Dendritic cell treated with granulocyte-macrophage colony-stimulating factor and Interleukin-4, amounts not matched to agents 40 ng/mL and 50 ng/mL, for 4 days (primary cell): ENCODE measurements around the gene FOXP1.
A peak's percentile ranks its signal among the peaks of the same experiment; 100 is the strongest.

Source experiments
- H3K27ac Mint-ChIP-seq: one replicate; pipeline ENCODE4 v1.8.0; 2022; ENCODE audit warnings: mild to moderate bottlenecking, mixed read lengths
- H3K27me3 Mint-ChIP-seq: one replicate; pipeline ENCODE4 v1.8.0; 2022; ENCODE audit warnings: mild to moderate bottlenecking, mixed read lengths
- H3K36me3 Mint-ChIP-seq: one replicate; pipeline ENCODE4 v1.8.0; 2022; ENCODE audit warnings: low read depth, mixed read lengths
- H3K4me1 Mint-ChIP-seq: one replicate; pipeline ENCODE4 v1.8.0; 2022; ENCODE audit warnings: low read depth, mixed read lengths
- H3K4me3 Mint-ChIP-seq: one replicate; pipeline ENCODE4 v1.8.0; 2022; ENCODE audit warnings: mild to moderate bottlenecking, moderate library complexity, mixed read lengths
- H3K9me3 Mint-ChIP-seq: one replicate; pipeline ENCODE4 v1.8.0; 2022; ENCODE audit warnings: mixed read lengths
- intact Hi-C: fragments of 100-400 bp; cut with micrococcal nuclease; formaldehyde crosslinking; loops from one replicate; pipeline ENCODE4 v1.15.0; 2022

The FOXP1 gene

GRCh38 chr3:71497971-71498444 is 85.5 kb downstream of the FOXP1 start:
- Mint-ChIP-seq H3K4me1 (peaks cover 49% of the 10 kb centered on the region), H3K27me3 (no peaks in the 10 kb centered on the region), H3K4me3 (no peak overlapping the region), H3K27ac (no peak overlapping the region), H3K36me3 (peaks cover 4% of the 10 kb centered on the region), H3K9me3 (no peaks in the 10 kb centered on the region)
- intact Hi-C loops: no loop called here

- Mint-ChIP-seq H3K4me3 (no peak overlapping the region), H3K4me1 (peaks cover 49% of the 10 kb centered on the region), H3K27ac (no peak overlapping the region), H3K27me3 (no peaks in the 10 kb centered on the region), H3K36me3 (peaks cover 10% of the 10 kb centered on the region), H3K9me3 (peaks cover 4% of the 10 kb centered on the region)
- intact Hi-C loops: no loop called here
These were observed 86.1 kb downstream of the FOXP1 start for GRCh38 chr3:71497367-71497897.

- H3K4me3 Mint-ChIP-seq: peak overlapping the region; percentile 47
- H3K27me3 Mint-ChIP-seq: no peaks in the 10 kb centered on the region
- H3K9me3 Mint-ChIP-seq: peaks cover 16% of the 10 kb centered on the region
- peaks cover 25% of the 10 kb centered on the region for H3K36me3 Mint-ChIP-seq
- intact Hi-C loops: no loop called here
- H3K4me1 Mint-ChIP-seq: peaks cover 49% of the 10 kb centered on the region
- peak overlapping the region; percentile 40 for H3K27ac Mint-ChIP-seq
These were observed 87.6 kb downstream of the FOXP1 start for GRCh38 chr3:71495708-71496472.

GRCh38 chr3:71494212-71494611 is 89.3 kb downstream of the FOXP1 start:
- Mint-ChIP-seq H3K4me1 (peaks cover 36% of the 10 kb centered on the region), H3K27me3 (no peaks in the 10 kb centered on the region), H3K9me3 (peaks cover 16% of the 10 kb centered on the region), H3K36me3 (peaks cover 35% of the 10 kb centered on the region), H3K27ac (no peak overlapping the region), H3K4me3 (no peak overlapping the region)
- intact Hi-C loops: no loop called here

GRCh38 chr3:71492974-71493771 is 90.4 kb downstream of the FOXP1 start:
- H3K27ac Mint-ChIP-seq: no peak overlapping the region
- H3K4me3 Mint-ChIP-seq: no peak overlapping the region
- no peaks in the 10 kb centered on the region for H3K27me3 Mint-ChIP-seq
- H3K4me1 Mint-ChIP-seq: peaks cover 32% of the 10 kb centered on the region
- H3K36me3 Mint-ChIP-seq: peaks cover 35% of the 10 kb centered on the region
- H3K9me3 Mint-ChIP-seq: peaks cover 16% of the 10 kb centered on the region
- intact Hi-C loops: no loop called here

- H3K4me1 Mint-ChIP-seq: peaks cover 30% of the 10 kb centered on the region
- peaks cover 35% of the 10 kb centered on the region for H3K36me3 Mint-ChIP-seq
These were observed 91.0 kb downstream of the FOXP1 start for GRCh38 chr3:71492566-71492965.

GRCh38 chr3:71491154-71491752 is 92.3 kb downstream of the FOXP1 start:
- H3K4me3 Mint-ChIP-seq: no peak overlapping the region
- no peaks in the 10 kb centered on the region for H3K27me3 Mint-ChIP-seq
- peaks cover 17% of the 10 kb centered on the region for H3K4me1 Mint-ChIP-seq

More at GRCh38 chr3:71492566-71492965, 91.0 kb downstream of the FOXP1 start:
- no peak overlapping the region for H3K27ac Mint-ChIP-seq
- intact Hi-C loops: no loop called here
- no peak overlapping the region for H3K4me3 Mint-ChIP-seq
- no peaks in the 10 kb centered on the region for H3K27me3 Mint-ChIP-seq
- peaks cover 16% of the 10 kb centered on the region for H3K9me3 Mint-ChIP-seq

GRCh38 chr3:71490692-71491091 is 92.8 kb downstream of the FOXP1 start:
- no peak overlapping the region for H3K27ac Mint-ChIP-seq
- H3K4me3 Mint-ChIP-seq: no peak overlapping the region
- peaks cover 35% of the 10 kb centered on the region for H3K36me3 Mint-ChIP-seq
- peaks cover 16% of the 10 kb centered on the region for H3K9me3 Mint-ChIP-seq
- H3K4me1 Mint-ChIP-seq: peaks cover 14% of the 10 kb centered on the region
- H3K27me3 Mint-ChIP-seq: no peaks in the 10 kb centered on the region
- intact Hi-C loops: no loop called here

More at GRCh38 chr3:71491154-71491752, 92.3 kb downstream of the FOXP1 start:
- H3K36me3 Mint-ChIP-seq: peaks cover 35% of the 10 kb centered on the region
- intact Hi-C loops: no loop called here
- no peak overlapping the region for H3K27ac Mint-ChIP-seq
- peaks cover 16% of the 10 kb centered on the region for H3K9me3 Mint-ChIP-seq

- peaks cover 10% of the 10 kb centered on the region for H3K4me1 Mint-ChIP-seq
- peaks cover 16% of the 10 kb centered on the region for H3K9me3 Mint-ChIP-seq
- intact Hi-C loops: no loop called here
- H3K4me3 Mint-ChIP-seq: no peak overlapping the region
- no peaks in the 10 kb centered on the region for H3K27me3 Mint-ChIP-seq
- H3K27ac Mint-ChIP-seq: no peak overlapping the region
- H3K36me3 Mint-ChIP-seq: peaks cover 35% of the 10 kb centered on the region
These were observed 94.2 kb downstream of the FOXP1 start for GRCh38 chr3:71489315-71489761.

- intact Hi-C loops: no loop called here
- no peak overlapping the region for H3K4me3 Mint-ChIP-seq
- peaks cover 16% of the 10 kb centered on the region for H3K9me3 Mint-ChIP-seq
- peaks cover 6% of the 10 kb centered on the region for H3K4me1 Mint-ChIP-seq
- peaks cover 35% of the 10 kb centered on the region for H3K36me3 Mint-ChIP-seq
- no peak overlapping the region for H3K27ac Mint-ChIP-seq
- H3K27me3 Mint-ChIP-seq: no peaks in the 10 kb centered on the region
These were observed 94.6 kb downstream of the FOXP1 start for GRCh38 chr3:71488882-71489281.

GRCh38 chr3:71488391-71488809 is 95.1 kb downstream of the FOXP1 start:
- peaks cover 6% of the 10 kb centered on the region for H3K4me1 Mint-ChIP-seq
- intact Hi-C loops: no loop called here
- H3K36me3 Mint-ChIP-seq: peaks cover 35% of the 10 kb centered on the region
- H3K9me3 Mint-ChIP-seq: peaks cover 16% of the 10 kb centered on the region
- H3K4me3 Mint-ChIP-seq: no peak overlapping the region
- H3K27me3 Mint-ChIP-seq: no peaks in the 10 kb centered on the region
- no peak overlapping the region for H3K27ac Mint-ChIP-seq

- Mint-ChIP-seq H3K27ac (no peak overlapping the region), H3K27me3 (no peaks in the 10 kb centered on the region), H3K4me1 (peaks cover 6% of the 10 kb centered on the region), H3K4me3 (no peak overlapping the region), H3K9me3 (peaks cover 12% of the 10 kb centered on the region), H3K36me3 (peaks cover 25% of the 10 kb centered on the region)
- intact Hi-C loops: no loop called here
These were observed 96.1 kb downstream of the FOXP1 start for GRCh38 chr3:71487418-71487817.

- intact Hi-C loops: no loop called here
- H3K9me3 Mint-ChIP-seq: peaks cover 8% of the 10 kb centered on the region
- no peaks in the 10 kb centered on the region for H3K27me3 Mint-ChIP-seq
- H3K27ac Mint-ChIP-seq: no peak overlapping the region
- peaks cover 6% of the 10 kb centered on the region for H3K4me1 Mint-ChIP-seq
- H3K36me3 Mint-ChIP-seq: peaks cover 19% of the 10 kb centered on the region
- no peak overlapping the region for H3K4me3 Mint-ChIP-seq
These were observed 96.7 kb downstream of the FOXP1 start for GRCh38 chr3:71486831-71487230.
